Activated CD4-positive, alpha-beta memory T cell treated with anti-CD3 and anti-CD28 coated beads, Interleukin-2, amount 10 ng/mL, durations not matched to agents 7 days and 5 days (primary cell): ENCODE results near the gene CD248. TPM values are rescaled to one million over a fixed set of nuclear protein-coding genes. Genes with fewer than 3 reads are reported as not detected.
A peak's percentile ranks its signal among the peaks of the same experiment; 100 is the strongest.
"Not testable (repeated sequence)": the region's sequence is repeated elsewhere in the genome, so short reads cannot be mapped to it uniquely, and the experiment has no call there.

ENCODE experiments used
- CTCF ChIA-PET: fragments of 350-600 bp; sonication (Branson Sonifier 250); formaldehyde crosslinking; loops from one replicate; lab custom pipeline; 2021; ENCODE audit warnings: antibody characterized with exemption, inconsistent platforms; lab: Charles Lee
- POLR2A ChIA-PET: fragments of 350-600 bp; sonication (Branson Sonifier 250); formaldehyde crosslinking; loops from one replicate; lab custom pipeline; 2021; ENCODE audit warnings: antibody characterized with exemption; lab: Charles Lee
- DNase-seq: peaks from one replicate; pipeline ENCODE4 v3.0.0-alpha.2; 2020
- H3K27ac Mint-ChIP-seq: one replicate; pipeline ENCODE4 v1.8.0; 2021; ENCODE audit warnings: mild to moderate bottlenecking, mixed read lengths
- H3K27me3 Mint-ChIP-seq: one replicate; pipeline ENCODE4 v1.8.0; 2021; ENCODE audit warnings: mixed read lengths
- H3K36me3 Mint-ChIP-seq: one replicate; pipeline ENCODE4 v1.8.0; 2021; ENCODE audit warnings: low read depth, mixed read lengths
- H3K4me1 Mint-ChIP-seq: one replicate; pipeline ENCODE4 v1.8.0; 2021; ENCODE audit warnings: mixed read lengths
- H3K4me3 Mint-ChIP-seq: one replicate; pipeline ENCODE4 v1.8.0; 2021; ENCODE audit warnings: mild to moderate bottlenecking, mixed read lengths
- H3K9me3 Mint-ChIP-seq: one replicate; pipeline ENCODE4 v1.8.0; 2021; ENCODE audit warnings: mixed read lengths
- total RNA-seq, 2 experiments: library from RNA; stranded (reverse); gene quantifications; one replicate each; pipeline ENCODE4 v1.2.3, GENCODE V29; 2021

CD248 gene
- total RNA-seq, 2 experiments from 2014 or later: not detected

GRCh38 chr11:66322732-66323427, 6.0 kb upstream of the CD248 start:
- Mint-ChIP-seq H3K4me3 (no peak overlapping the region), H3K9me3 (peaks cover 7% of the 10 kb centered on the region), H3K36me3 (no peaks in the 10 kb centered on the region), H3K27ac (no peak overlapping the region), H3K27me3 (peaks cover 11% of the 10 kb centered on the region), H3K4me1 (peaks cover 41% of the 10 kb centered on the region)
- DNase-seq: no peak
- ChIA-PET CTCF (no interaction called here), POLR2A (no interaction called here)

- ChIA-PET CTCF (interaction anchor here (0.5 to 1.4 kb wide), 2 partner anchors 10 to 110 kb away, joined by 3 to 12 read pairs; no protein-coding TSS in a partner anchor), POLR2A (no interaction called here)
- Mint-ChIP-seq H3K36me3 (no peaks in the 10 kb centered on the region), H3K9me3 (peaks cover 7% of the 10 kb centered on the region), H3K27ac (no peak overlapping the region), H3K27me3 (peaks cover 11% of the 10 kb centered on the region), H3K4me3 (no peak overlapping the region), H3K4me1 (peaks cover 37% of the 10 kb centered on the region)
- no peak for DNase-seq
Observed at GRCh38 chr11:66321606-66322005, 4.8 kb upstream of the CD248 start.

DNA sequence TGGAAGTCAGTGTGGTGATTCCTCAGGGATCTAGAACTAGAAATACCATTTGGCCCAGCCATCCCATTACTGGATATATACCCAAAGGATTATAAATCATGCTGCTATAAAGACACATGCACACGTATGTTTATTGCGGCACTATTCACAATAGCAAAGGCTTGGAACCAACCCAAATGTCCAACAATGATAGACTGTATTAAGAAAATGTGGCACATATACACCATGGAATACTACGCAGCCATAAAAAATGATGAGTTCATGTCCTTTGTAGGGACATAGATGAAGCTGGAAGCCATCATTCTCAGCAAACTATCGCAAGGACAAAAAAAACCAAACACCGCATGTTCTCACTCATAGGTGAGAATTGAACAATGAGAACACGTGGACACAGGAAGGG, 3.9 kb upstream of the CD248 start:
- H3K9me3 Mint-ChIP-seq, DNase-seq, H3K36me3 Mint-ChIP-seq, H3K27ac Mint-ChIP-seq, CTCF ChIA-PET, H3K4me3 Mint-ChIP-seq, POLR2A ChIA-PET: not testable (repeated sequence)
- H3K27me3 Mint-ChIP-seq: peaks cover 11% of the 10 kb centered on the region
- peaks cover 30% of the 10 kb centered on the region for H3K4me1 Mint-ChIP-seq

DNA sequence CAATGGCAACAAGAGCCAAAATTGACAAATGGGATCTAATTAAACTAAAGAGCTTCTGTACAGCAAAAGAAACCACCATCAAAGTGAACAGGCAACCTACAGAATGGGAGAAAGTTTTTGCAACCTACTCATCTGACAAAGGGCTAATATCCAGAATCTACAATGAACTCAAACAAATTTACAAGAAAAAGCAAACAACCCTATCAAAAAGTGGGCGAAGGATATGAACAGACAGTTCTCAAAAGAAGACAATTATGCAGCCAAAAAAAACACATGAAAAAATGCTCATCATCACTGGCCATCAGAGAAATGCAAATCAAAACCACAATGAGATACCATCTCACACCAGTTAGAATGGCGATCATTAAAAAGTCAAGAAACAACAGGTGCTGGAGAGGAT, 3.4 kb upstream of the CD248 start:
- peaks cover 27% of the 10 kb centered on the region for H3K4me1 Mint-ChIP-seq
- CTCF ChIA-PET, POLR2A ChIA-PET, H3K27ac Mint-ChIP-seq, H3K9me3 Mint-ChIP-seq, H3K4me3 Mint-ChIP-seq, DNase-seq, H3K36me3 Mint-ChIP-seq: not testable (repeated sequence)
- peaks cover 13% of the 10 kb centered on the region for H3K27me3 Mint-ChIP-seq

GRCh38 chr11:66318600-66318970, 1.7 kb upstream of the CD248 start:
- Mint-ChIP-seq H3K9me3 (peaks cover 7% of the 10 kb centered on the region), H3K4me3 (no peak overlapping the region), H3K27ac (peak overlapping the region; percentile 10), H3K4me1 (peaks cover 33% of the 10 kb centered on the region), H3K27me3 (peaks cover 13% of the 10 kb centered on the region), H3K36me3 (no peaks in the 10 kb centered on the region)
- CTCF ChIA-PET: interaction anchor here (1.0 kb wide), 1 partner anchor 10 kb away, joined by 3 read pairs; no protein-coding TSS in a partner anchor
- POLR2A ChIA-PET: no interaction called here
- no peak for DNase-seq

GRCh38 chr11:66317723-66318599, 1.1 kb upstream of the CD248 start:
- Mint-ChIP-seq H3K27me3 (peaks cover 13% of the 10 kb centered on the region), H3K9me3 (peaks cover 7% of the 10 kb centered on the region), H3K4me3 (no peak overlapping the region), H3K27ac (peak overlapping the region; percentile 56), H3K36me3 (no peaks in the 10 kb centered on the region), H3K4me1 (peaks cover 38% of the 10 kb centered on the region)
- ChIA-PET POLR2A (no interaction called here), CTCF (interaction anchor here (1.0 kb wide), 1 partner anchor 11 kb away, joined by 3 read pairs; no protein-coding TSS in a partner anchor)
- no peak for DNase-seq

GRCh38 chr11:66317322-66317722, 478 bp upstream of the CD248 start:
- Mint-ChIP-seq H3K9me3 (peaks cover 7% of the 10 kb centered on the region), H3K4me3 (no peak overlapping the region), H3K27me3 (peaks cover 13% of the 10 kb centered on the region), H3K4me1 (peaks cover 39% of the 10 kb centered on the region), H3K36me3 (no peaks in the 10 kb centered on the region), H3K27ac (peak overlapping the region; percentile 56)
- DNase-seq: no peak
- CTCF ChIA-PET: no interaction called here
- POLR2A ChIA-PET: no interaction called here

GRCh38 chr11:66315921-66316811, 678 bp downstream of the CD248 start:
- H3K4me3 Mint-ChIP-seq: no peak overlapping the region
- POLR2A ChIA-PET: interaction anchor here (1.3 kb wide), 1 partner anchor 27 kb away, joined by 3 read pairs; the partner anchor contains the start of gene YIF1A
- H3K27ac Mint-ChIP-seq: no peak overlapping the region
- peaks cover 43% of the 10 kb centered on the region for H3K4me1 Mint-ChIP-seq
- no peak for DNase-seq
- peaks cover 13% of the 10 kb centered on the region for H3K27me3 Mint-ChIP-seq
- H3K36me3 Mint-ChIP-seq: no peaks in the 10 kb centered on the region
- CTCF ChIA-PET: interaction anchor here (1.1 kb wide), 1 partner anchor 73 kb away, joined by 4 read pairs; no protein-coding TSS in a partner anchor
- H3K9me3 Mint-ChIP-seq: peaks cover 7% of the 10 kb centered on the region

- Mint-ChIP-seq H3K4me3 (no peak overlapping the region), H3K4me1 (peaks cover 43% of the 10 kb centered on the region), H3K27me3 (peaks cover 13% of the 10 kb centered on the region), H3K36me3 (no peaks in the 10 kb centered on the region), H3K27ac (no peak overlapping the region), H3K9me3 (peaks cover 7% of the 10 kb centered on the region)
- no peak for DNase-seq
- POLR2A ChIA-PET: interaction anchor here (1.3 kb wide), 1 partner anchor 26 kb away, joined by 3 read pairs; the partner anchor contains the start of gene YIF1A
- CTCF ChIA-PET: interaction anchor here (1.1 kb wide), 1 partner anchor 73 kb away, joined by 4 read pairs; no protein-coding TSS in a partner anchor
Observed at GRCh38 chr11:66315498-66315885, 1.4 kb downstream of the CD248 start.

GRCh38 chr11:66314561-66315497, 2.0 kb downstream of the CD248 start:
- Mint-ChIP-seq H3K4me3 (no peak overlapping the region), H3K27ac (no peak overlapping the region)

DNA sequence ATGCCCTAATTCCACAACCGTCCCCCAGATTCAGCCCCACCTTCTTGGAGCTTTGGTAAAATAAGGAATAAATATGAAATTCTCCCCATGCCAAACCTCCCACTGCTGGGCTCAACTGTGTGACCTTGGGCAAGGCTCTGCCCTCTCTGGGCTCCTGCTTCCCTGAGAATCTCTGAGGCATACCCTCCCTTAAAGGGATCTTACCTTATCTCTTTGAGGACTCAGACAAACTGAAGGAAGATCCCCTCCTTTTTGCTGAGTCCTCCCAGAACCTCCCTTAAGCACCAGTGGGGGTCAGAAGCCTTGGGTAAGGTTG, 2.7 kb downstream of the CD248 start:
- POLR2A ChIA-PET: interaction anchor here (3.3 to 3.9 kb wide), 2 partner anchors 12 to 24 kb away, joined by 28 to 30 read pairs; partner anchors contain the start of genes TMEM151A and YIF1A
- peak overlapping the region; percentile 47 for H3K27ac Mint-ChIP-seq
- H3K4me3 Mint-ChIP-seq: peak overlapping the region; percentile 30

More at GRCh38 chr11:66314561-66315497, 2.0 kb downstream of the CD248 start:
- Mint-ChIP-seq H3K9me3 (peaks cover 2% of the 10 kb centered on the region), H3K27me3 (peaks cover 8% of the 10 kb centered on the region), H3K36me3 (no peaks in the 10 kb centered on the region), H3K4me1 (peaks cover 39% of the 10 kb centered on the region)
- DNase-seq: no peak
- ChIA-PET POLR2A (interaction anchor here (1.3 to 3.9 kb wide), 2 partner anchors 12 to 26 kb away, joined by 3 to 30 read pairs; partner anchors contain the start of gene YIF1A), CTCF (interaction anchor here (1.1 kb wide), 1 partner anchor 74 kb away, joined by 4 read pairs; no protein-coding TSS in a partner anchor)

More for the DNA sequence above, 2.7 kb downstream of the CD248 start:
- Mint-ChIP-seq H3K9me3 (peaks cover 2% of the 10 kb centered on the region), H3K4me1 (peaks cover 34% of the 10 kb centered on the region), H3K27me3 (peaks cover 12% of the 10 kb centered on the region), H3K36me3 (no peaks in the 10 kb centered on the region)
- no peak for DNase-seq
- CTCF ChIA-PET: interaction anchor here (3.0 kb wide), 2 partner anchors 12 to 34 kb away, joined by 13 to 44 read pairs; partner anchors contain the start of gene B4GAT1
